Ovary (tissue), 3 donors: ENCODE results near the gene PHACTR1.

ENCODE experiments used
- EP300 ChIP-seq: sonication (generic); formaldehyde crosslinking; IDR thresholded peaks from one replicate; pipeline ENCODE4 v1.6.1; 2017; ENCODE audit warnings: antibody characterized with exemption
- POLR2A ChIP-seq: fragments of 450-650 bp; IDR thresholded peaks from one replicate; pipeline ENCODE4 v1.6.1; 2017; ENCODE audit warnings: antibody characterized with exemption, mild to moderate bottlenecking, moderate library complexity
- TF ChIP-seq, protein P1 (sequence below), 3 donors: fragments of 450-650 bp in 2 of 3; fragments of 200-600 bp in 1 of 3; IDR thresholded peaks; one replicate each; pipeline versions ENCODE4 v1.5.1 to v1.8.0; 2016 to 2022; ENCODE audit warnings: antibody characterized with exemption in 3 of 3, mild to moderate bottlenecking in 1 of 3
- donor health status: DM: no; HTN: no; CAD: no.

DNA sequence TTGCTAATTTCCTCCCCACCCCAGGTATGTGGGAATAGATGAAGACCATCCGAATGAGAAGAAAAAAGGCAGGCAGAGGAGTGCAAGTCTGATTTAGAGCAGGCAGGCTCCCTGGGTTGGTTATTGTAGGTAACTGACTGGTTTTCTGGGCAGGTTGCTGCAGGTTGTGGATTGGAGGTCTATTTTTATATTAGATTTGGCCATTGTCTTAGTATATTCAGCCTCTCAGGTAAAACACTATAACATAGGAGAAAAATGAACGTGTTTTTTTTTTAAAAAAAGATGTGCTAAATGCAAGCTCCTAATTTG, 612.3 kb downstream of the PHACTR1 start:
- TF ChIP-seq, protein P1, sequence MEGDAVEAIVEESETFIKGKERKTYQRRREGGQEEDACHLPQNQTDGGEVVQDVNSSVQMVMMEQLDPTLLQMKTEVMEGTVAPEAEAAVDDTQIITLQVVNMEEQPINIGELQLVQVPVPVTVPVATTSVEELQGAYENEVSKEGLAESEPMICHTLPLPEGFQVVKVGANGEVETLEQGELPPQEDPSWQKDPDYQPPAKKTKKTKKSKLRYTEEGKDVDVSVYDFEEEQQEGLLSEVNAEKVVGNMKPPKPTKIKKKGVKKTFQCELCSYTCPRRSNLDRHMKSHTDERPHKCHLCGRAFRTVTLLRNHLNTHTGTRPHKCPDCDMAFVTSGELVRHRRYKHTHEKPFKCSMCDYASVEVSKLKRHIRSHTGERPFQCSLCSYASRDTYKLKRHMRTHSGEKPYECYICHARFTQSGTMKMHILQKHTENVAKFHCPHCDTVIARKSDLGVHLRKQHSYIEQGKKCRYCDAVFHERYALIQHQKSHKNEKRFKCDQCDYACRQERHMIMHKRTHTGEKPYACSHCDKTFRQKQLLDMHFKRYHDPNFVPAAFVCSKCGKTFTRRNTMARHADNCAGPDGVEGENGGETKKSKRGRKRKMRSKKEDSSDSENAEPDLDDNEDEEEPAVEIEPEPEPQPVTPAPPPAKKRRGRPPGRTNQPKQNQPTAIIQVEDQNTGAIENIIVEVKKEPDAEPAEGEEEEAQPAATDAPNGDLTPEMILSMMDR (IDR thresholded peaks at IDR 0.05) = no peak
- no peak for TF ChIP-seq POLR2A
- TF ChIP-seq EP300 = no peak
